Thyroid gland (tissue), 4 donors: ENCODE data around the gene SYAP1.

Experiments used
- CTCF ChIP-seq, 6 experiments: fragments of 200-600 bp in 3 of 6; fragments of 450-650 bp in 3 of 6; sonication (generic) in 3 of 6; IDR thresholded peaks; one replicate each; pipeline ENCODE4 v1.5.1; 2016 to 2019; ENCODE audit warnings: antibody characterized with exemption in 6 of 6, mild to moderate bottlenecking in 2 of 6, inconsistent platforms in 1 of 6, moderate library complexity in 1 of 6
- POLR2A ChIP-seq, 2 donors: fragments of 450-650 bp; IDR thresholded peaks; one replicate each; pipeline ENCODE4 v1.6.1; 2017; ENCODE audit warnings: antibody characterized with exemption in 2 of 2, mild to moderate bottlenecking in 2 of 2, moderate library complexity in 1 of 2

GRCh38 chrX:16788477-16788876 is 69.1 kb downstream of the SYAP1 start:
- TF ChIP-seq CTCF (IDR thresholded peaks at IDR 0.05) = no peak
- TF ChIP-seq POLR2A (IDR thresholded peaks at IDR 0.05) = no peak
